Measurements from ENCODE around the gene SLC41A2. TPM values are rescaled to one million over a fixed set of nuclear protein-coding genes. Genes with fewer than 3 reads are reported as not detected.

SLC41A2 gene
- total and polyA plus RNA-seq, 2 donors, result 3.8 to 14.7 TPM

DNA sequence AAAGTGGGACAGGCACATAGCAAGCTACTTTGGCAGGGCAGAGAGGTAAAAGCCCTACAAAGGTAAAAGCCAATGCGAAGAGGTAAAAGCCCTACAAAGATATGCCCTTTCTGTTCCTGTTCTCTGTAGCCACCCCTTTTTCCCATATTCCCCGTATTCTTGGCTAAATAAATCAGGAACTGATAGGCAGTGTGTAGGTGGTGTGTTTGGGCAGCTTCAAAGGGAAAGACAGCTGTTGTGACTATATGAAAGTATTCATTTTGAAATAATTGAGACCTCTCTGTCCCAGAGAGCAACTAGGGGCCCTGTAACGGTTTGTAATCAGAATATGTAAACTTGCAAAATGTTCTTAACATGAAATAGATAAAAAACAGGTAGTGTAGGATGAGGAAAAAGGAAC lies 11.3 kb upstream of the SLC41A2 start:
- whole genome bisulfite sequencing, result 93% methylated on average over 3 of the region's 3 CpGs
- H3K9me3 ChIP-seq (ENCODE audit: control insufficient read depth in 2 of 2, insufficient read depth in 1 of 2, low read length in 1 of 2), result no peaks in the 10 kb centered on the region

GRCh38 chr12:104966677-104967076 lies 8.6 kb upstream of the SLC41A2 start:
- DNase-seq (ENCODE audit: low read depth in 6 of 9, low spot score in 9 of 9), result no peak
- Histone ChIP-seq H3K27me3 (ENCODE audit: control insufficient read depth in 2 of 2, insufficient read depth in 1 of 2, low read length in 1 of 2) (peaks cover 0 to 4% of the 10 kb centered on the region in 2 donors), H3K9me3 (ENCODE audit: control insufficient read depth in 2 of 2, insufficient read depth in 1 of 2, low read length in 1 of 2) (no peaks in the 10 kb centered on the region), H3K4me3 (ENCODE audit: low read length in 2 of 2) (no peak overlapping the region), H3K27ac (ENCODE audit: low read depth in 1 of 2, low read length in 1 of 2) (no peak overlapping the region), H3K36me3 (ENCODE audit: control insufficient read depth in 2 of 2, insufficient read depth in 2 of 2, low read length in 1 of 2) (no peaks in the 10 kb centered on the region), H3K4me1 (ENCODE audit: control insufficient read depth in 2 of 2, insufficient read depth in 2 of 2, low read length in 2 of 2) (no peaks in the 10 kb centered on the region)
- 97% methylated on average over 4 of the region's 4 CpGs for WGBS

More for the DNA sequence above, 11.3 kb upstream of the SLC41A2 start:
- Histone ChIP-seq H3K27ac (ENCODE audit: low read depth in 1 of 2, low read length in 1 of 2) (no peak overlapping the region), H3K4me1 (ENCODE audit: control insufficient read depth in 2 of 2, insufficient read depth in 2 of 2, low read length in 2 of 2) (no peaks in the 10 kb centered on the region), H3K4me3 (ENCODE audit: low read length in 2 of 2) (no peak overlapping the region), H3K27me3 (ENCODE audit: control insufficient read depth in 2 of 2, insufficient read depth in 1 of 2, low read length in 1 of 2) (no peaks in the 10 kb centered on the region), H3K36me3 (ENCODE audit: control insufficient read depth in 2 of 2, insufficient read depth in 2 of 2, low read length in 1 of 2) (no peaks in the 10 kb centered on the region)
- no peak for DNase-seq (ENCODE audit: low read depth in 6 of 9, low spot score in 9 of 9)

GRCh38 chr12:104964856-104965205 lies 6.7 kb upstream of the SLC41A2 start:
- Histone ChIP-seq H3K27ac (ENCODE audit: low read depth in 1 of 2, low read length in 1 of 2) (no peak overlapping the region), H3K9me3 (ENCODE audit: control insufficient read depth in 2 of 2, insufficient read depth in 1 of 2, low read length in 1 of 2) (no peaks in the 10 kb centered on the region), H3K36me3 (ENCODE audit: control insufficient read depth in 2 of 2, insufficient read depth in 2 of 2, low read length in 1 of 2) (no peaks in the 10 kb centered on the region), H3K27me3 (ENCODE audit: control insufficient read depth in 2 of 2, insufficient read depth in 1 of 2, low read length in 1 of 2) (peaks cover 0 to 9% of the 10 kb centered on the region in 2 donors), H3K4me3 (ENCODE audit: low read length in 2 of 2) (no peak overlapping the region), H3K4me1 (ENCODE audit: control insufficient read depth in 2 of 2, insufficient read depth in 2 of 2, low read length in 2 of 2) (peaks cover 0 to 3% of the 10 kb centered on the region in 2 donors)
- 87% methylated on average over 2 of the region's 2 CpGs for WGBS
- DNase-seq (ENCODE audit: low read depth in 6 of 9, low spot score in 9 of 9), result no peak

DNA sequence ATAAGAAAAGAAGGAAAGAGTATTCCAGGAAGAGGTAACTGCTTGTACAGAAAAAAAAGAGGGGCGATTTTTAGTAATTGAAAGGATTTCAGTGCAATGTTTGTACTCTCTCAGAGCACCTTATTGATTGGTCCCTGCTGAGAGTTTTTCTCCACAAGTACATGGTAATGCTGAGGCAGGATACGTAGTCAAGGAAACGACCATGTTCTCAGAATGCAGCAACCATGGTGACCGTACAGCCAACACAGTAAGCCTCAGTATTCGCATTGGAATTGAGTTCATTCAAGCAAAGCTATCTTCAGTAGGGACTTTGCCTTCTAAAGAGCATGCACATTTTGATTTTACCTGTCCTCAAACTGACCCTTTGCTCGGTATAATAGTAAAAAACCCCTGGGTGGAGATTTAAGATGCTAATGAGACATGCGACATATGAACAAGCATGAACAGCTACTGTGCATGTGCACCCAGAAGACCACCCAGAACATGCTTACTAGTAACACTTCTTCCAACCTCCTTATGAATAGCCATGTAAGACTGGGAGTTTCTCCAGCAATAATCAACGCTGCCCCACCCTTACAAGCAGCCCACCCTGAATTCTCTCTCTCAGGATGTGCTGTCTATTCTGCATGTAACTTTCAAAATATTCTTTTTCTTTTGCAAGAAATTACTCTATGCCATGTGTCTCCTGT lies 6.2 kb upstream of the SLC41A2 start:
- DNase-seq (ENCODE audit: low read depth in 6 of 9, low spot score in 9 of 9), result no peak
- H3K4me3 ChIP-seq (ENCODE audit: low read length in 2 of 2), result no peak overlapping the region
- H3K27me3 ChIP-seq (ENCODE audit: control insufficient read depth in 2 of 2, insufficient read depth in 1 of 2, low read length in 1 of 2), result peaks cover 0 to 12% of the 10 kb centered on the region in 2 donors
- H3K36me3 ChIP-seq (ENCODE audit: control insufficient read depth in 2 of 2, insufficient read depth in 2 of 2, low read length in 1 of 2), result no peaks in the 10 kb centered on the region
- WGBS, result 84% methylated on average over 8 of the region's 8 CpGs
- no peaks in the 10 kb centered on the region for H3K9me3 ChIP-seq (ENCODE audit: control insufficient read depth in 2 of 2, insufficient read depth in 1 of 2, low read length in 1 of 2)
- peaks cover 0 to 3% of the 10 kb centered on the region in 2 donors for H3K4me1 ChIP-seq (ENCODE audit: control insufficient read depth in 2 of 2, insufficient read depth in 2 of 2, low read length in 2 of 2)
- no peak overlapping the region for H3K27ac ChIP-seq (ENCODE audit: low read depth in 1 of 2, low read length in 1 of 2)

DNA sequence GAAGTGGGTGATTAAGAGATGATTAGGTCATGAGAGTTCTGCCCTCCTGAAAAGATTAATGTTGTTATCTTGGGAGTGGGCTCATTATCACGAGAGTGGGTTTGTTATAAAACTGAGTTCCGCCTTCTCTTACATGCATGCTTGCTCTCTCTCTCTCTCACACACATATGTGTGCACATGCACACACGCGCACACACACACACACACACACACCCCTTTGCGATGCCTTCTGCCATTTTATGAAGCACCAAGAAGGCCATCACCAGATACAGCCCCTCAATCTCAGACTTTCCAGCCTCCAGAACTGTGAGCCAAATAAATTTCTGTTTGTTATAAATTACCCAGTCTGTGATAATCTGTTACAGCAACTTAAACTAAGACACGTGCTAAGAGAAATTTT lies 5.7 kb upstream of the SLC41A2 start:
- no peak for DNase-seq (ENCODE audit: low read depth in 6 of 9, low spot score in 9 of 9)
- Histone ChIP-seq H3K27ac (ENCODE audit: low read depth in 1 of 2, low read length in 1 of 2) (no peak overlapping the region), H3K36me3 (ENCODE audit: control insufficient read depth in 2 of 2, insufficient read depth in 2 of 2, low read length in 1 of 2) (no peaks in the 10 kb centered on the region), H3K4me1 (ENCODE audit: control insufficient read depth in 2 of 2, insufficient read depth in 2 of 2, low read length in 2 of 2) (peaks cover 0 to 8% of the 10 kb centered on the region in 2 donors), H3K4me3 (ENCODE audit: low read length in 2 of 2) (no peak overlapping the region), H3K9me3 (ENCODE audit: control insufficient read depth in 2 of 2, insufficient read depth in 1 of 2, low read length in 1 of 2) (no peaks in the 10 kb centered on the region), H3K27me3 (ENCODE audit: control insufficient read depth in 2 of 2, insufficient read depth in 1 of 2, low read length in 1 of 2) (peaks cover 0 to 17% of the 10 kb centered on the region in 2 donors)
- WGBS, result 88% methylated on average over 6 of the region's 6 CpGs

DNA sequence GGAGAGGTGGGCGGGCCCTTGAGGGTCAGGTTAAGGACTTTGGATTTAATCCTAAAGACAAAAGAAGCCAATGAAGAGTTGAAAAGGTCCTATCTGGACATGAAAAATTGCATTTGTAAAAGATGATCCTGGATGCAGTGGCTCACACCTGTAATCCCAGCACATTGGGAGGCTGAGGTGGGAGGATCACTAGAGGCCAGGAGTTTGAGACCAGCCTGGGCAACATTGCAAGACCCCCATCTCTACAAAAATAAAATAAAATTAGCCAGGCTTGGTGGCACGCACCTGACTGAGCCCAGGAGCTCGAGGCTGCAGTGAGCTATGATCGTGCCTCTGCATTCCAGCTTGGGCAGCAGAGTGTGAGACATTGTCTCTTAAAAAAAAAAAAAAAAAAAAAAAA lies 2.4 kb upstream of the SLC41A2 start:
- peaks cover 4 to 15% of the 10 kb centered on the region in 2 donors for H3K4me1 ChIP-seq (ENCODE audit: control insufficient read depth in 2 of 2, insufficient read depth in 2 of 2, low read length in 2 of 2)
- H3K4me3 ChIP-seq (ENCODE audit: low read length in 2 of 2), result no peak overlapping the region
- peaks cover 8 to 49% of the 10 kb centered on the region in 2 donors for H3K27me3 ChIP-seq (ENCODE audit: control insufficient read depth in 2 of 2, insufficient read depth in 1 of 2, low read length in 1 of 2)
- no peaks in the 10 kb centered on the region for H3K9me3 ChIP-seq (ENCODE audit: control insufficient read depth in 2 of 2, insufficient read depth in 1 of 2, low read length in 1 of 2)
- H3K36me3 ChIP-seq (ENCODE audit: control insufficient read depth in 2 of 2, insufficient read depth in 2 of 2, low read length in 1 of 2), result no peaks in the 10 kb centered on the region
- WGBS, result 97% methylated on average over 4 of the region's 4 CpGs
- no peak overlapping the region for H3K27ac ChIP-seq (ENCODE audit: low read depth in 1 of 2, low read length in 1 of 2)
- DNase-seq (ENCODE audit: low read depth in 6 of 9, low spot score in 9 of 9), result no peak

GRCh38 chr12:104959335-104959841 lies 1.3 kb upstream of the SLC41A2 start:
- WGBS, result 93% methylated on average over 2 of the region's 2 CpGs
- Histone ChIP-seq H3K27me3 (ENCODE audit: control insufficient read depth in 2 of 2, insufficient read depth in 1 of 2, low read length in 1 of 2) (peaks cover 8 to 55% of the 10 kb centered on the region in 2 donors), H3K4me3 (ENCODE audit: low read length in 2 of 2) (no peak overlapping the region), H3K4me1 (ENCODE audit: control insufficient read depth in 2 of 2, insufficient read depth in 2 of 2, low read length in 2 of 2) (peaks cover 4 to 15% of the 10 kb centered on the region in 2 donors), H3K36me3 (ENCODE audit: control insufficient read depth in 2 of 2, insufficient read depth in 2 of 2, low read length in 1 of 2) (no peaks in the 10 kb centered on the region), H3K9me3 (ENCODE audit: control insufficient read depth in 2 of 2, insufficient read depth in 1 of 2, low read length in 1 of 2) (no peaks in the 10 kb centered on the region), H3K27ac (ENCODE audit: low read depth in 1 of 2, low read length in 1 of 2) (peak overlapping the region; percentile 2 to 55)
- peak in 1 of 9 donors; percentile 15 for DNase-seq (ENCODE audit: low read depth in 6 of 9, low spot score in 9 of 9)

DNA sequence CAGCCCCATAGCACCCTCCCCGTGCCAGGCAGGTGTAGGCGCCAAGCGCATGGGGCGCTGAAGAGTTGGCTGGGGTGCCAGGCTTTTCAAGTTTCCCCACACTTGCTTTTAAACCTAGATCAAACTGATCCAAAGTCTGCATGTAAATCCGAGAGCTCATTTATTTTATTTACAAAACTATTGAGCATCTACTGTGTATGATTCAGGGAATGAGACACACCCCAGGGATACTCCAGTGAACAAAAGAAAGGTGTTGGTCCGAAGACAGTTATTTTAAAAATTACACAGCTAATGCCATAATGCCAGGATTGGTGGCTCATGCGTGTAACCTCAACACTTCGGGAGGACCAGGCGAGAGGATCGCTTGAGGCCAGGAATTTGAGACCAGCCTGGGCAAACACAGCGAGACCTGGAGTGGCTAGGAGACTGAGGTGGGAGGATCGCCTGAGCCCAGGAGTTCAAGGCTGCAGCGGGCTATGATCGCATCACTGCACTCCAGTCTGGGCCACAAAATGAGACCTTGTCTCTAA lies 780 bp upstream of the SLC41A2 start:
- Histone ChIP-seq H3K4me3 (ENCODE audit: low read length in 2 of 2) (peak overlapping the region; percentile 55 to 56), H3K27me3 (ENCODE audit: control insufficient read depth in 2 of 2, insufficient read depth in 1 of 2, low read length in 1 of 2) (peaks cover 10 to 58% of the 10 kb centered on the region in 2 donors), H3K27ac (ENCODE audit: low read depth in 1 of 2, low read length in 1 of 2) (peak overlapping the region; percentile 2 to 55), H3K9me3 (ENCODE audit: control insufficient read depth in 2 of 2, insufficient read depth in 1 of 2, low read length in 1 of 2) (no peaks in the 10 kb centered on the region), H3K4me1 (ENCODE audit: control insufficient read depth in 2 of 2, insufficient read depth in 2 of 2, low read length in 2 of 2) (peaks cover 4 to 15% of the 10 kb centered on the region in 2 donors), H3K36me3 (ENCODE audit: control insufficient read depth in 2 of 2, insufficient read depth in 2 of 2, low read length in 1 of 2) (no peaks in the 10 kb centered on the region)
- 59% methylated on average over 14 of the region's 14 CpGs for WGBS
- peak in 1 of 9 donors; percentile 39 for DNase-seq (ENCODE audit: low read depth in 6 of 9, low spot score in 9 of 9)

DNA sequence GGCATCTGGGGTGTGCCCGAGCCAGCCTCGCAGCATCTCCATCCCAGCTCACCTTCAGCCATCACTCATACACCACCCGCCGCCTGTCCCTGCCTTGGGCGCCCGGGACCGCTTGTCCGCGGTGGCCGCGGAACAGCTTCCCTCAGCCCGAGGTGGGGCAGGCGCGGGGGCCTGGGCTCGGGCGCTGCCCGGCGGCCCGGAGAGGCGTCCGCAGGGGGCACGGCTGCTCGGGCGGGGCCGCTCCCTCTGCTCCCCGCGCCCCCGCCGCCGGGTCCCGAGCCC lies 430 bp downstream of the SLC41A2 start:
- Histone ChIP-seq H3K36me3 (ENCODE audit: control insufficient read depth in 2 of 2, insufficient read depth in 2 of 2, low read length in 1 of 2) (no peaks in the 10 kb centered on the region), H3K9me3 (ENCODE audit: control insufficient read depth in 2 of 2, insufficient read depth in 1 of 2, low read length in 1 of 2) (no peaks in the 10 kb centered on the region), H3K27ac (ENCODE audit: low read depth in 1 of 2, low read length in 1 of 2) (no peak overlapping the region), H3K4me3 (ENCODE audit: low read length in 2 of 2) (peak overlapping the region; percentile 46 to 56), H3K4me1 (ENCODE audit: control insufficient read depth in 2 of 2, insufficient read depth in 2 of 2, low read length in 2 of 2) (peaks cover 4 to 15% of the 10 kb centered on the region in 2 donors), H3K27me3 (ENCODE audit: control insufficient read depth in 2 of 2, insufficient read depth in 1 of 2, low read length in 1 of 2) (peaks cover 10 to 54% of the 10 kb centered on the region in 2 donors)
- WGBS, result 1% methylated on average over 31 of the region's 31 CpGs
- peak in 2 of 9 donors; percentile 6 to 14 for DNase-seq (ENCODE audit: low read depth in 6 of 9, low spot score in 9 of 9)

Data from thymus (tissue), 11 donors.